Fibroblast of lung (primary cell): ENCODE measurements around the gene PSMB11. TPM values are rescaled to one million over a fixed set of nuclear protein-coding genes. Genes with fewer than 3 reads are reported as not detected.

Source experiments
- DNase-seq, 2 donors: peaks; one replicate each; pipeline versions ENCODE4 v3.0.0 to v3.0.0-alpha.2; 2010; ENCODE audit warnings: low read depth in 2 of 2
- H2AFZ ChIP-seq: 2 replicates; pipeline ENCODE4 v1.5.1; 2012; ENCODE audit warnings: low read length, control low read depth, inconsistent platforms
- H3K27ac ChIP-seq: 2 replicates; pipeline ENCODE4 v1.5.1; 2011; ENCODE audit warnings: low read length, control low read depth; ENCODE audit not compliant: insufficient read depth
- H3K27me3 ChIP-seq: 2 replicates; pipeline ENCODE4 v1.5.1; 2011; ENCODE audit warnings: mild to moderate bottlenecking, low read length; ENCODE audit not compliant: control insufficient read depth, insufficient read depth
- H3K36me3 ChIP-seq: 2 replicates; pipeline ENCODE4 v1.5.1; 2011; ENCODE audit warnings: low read length; ENCODE audit not compliant: control insufficient read depth, insufficient read depth
- H3K4me1 ChIP-seq: 2 replicates; pipeline ENCODE4 v1.5.1; 2011; ENCODE audit warnings: low read length; ENCODE audit not compliant: control insufficient read depth, insufficient read depth; ENCODE audit errors: extremely low read depth
- H3K4me2 ChIP-seq: 2 replicates; pipeline ENCODE4 v1.5.1; 2011; ENCODE audit warnings: low read length, control low read depth; ENCODE audit not compliant: insufficient read depth; ENCODE audit errors: extremely low read depth
- H3K4me3 ChIP-seq, 4 experiments: fragments of 200-600 bp in 1 of 4; sonication (generic) in 1 of 4; replicated peaks in 1 of 4; 2 replicates each; pipeline ENCODE4 v1.5.1; 2011 to 2016; ENCODE audit warnings: low read length in 4 of 4, low read depth in 3 of 4, mild to moderate bottlenecking in 3 of 4, control low read depth in 2 of 4, inconsistent platforms in 1 of 4, mixed read lengths in 1 of 4; ENCODE audit not compliant: insufficient read depth in 1 of 4; ENCODE audit errors: control extremely low read depth in 1 of 4
- H3K79me2 ChIP-seq: 2 replicates; pipeline ENCODE4 v1.5.1; 2012; ENCODE audit warnings: mild to moderate bottlenecking, low read length, inconsistent platforms; ENCODE audit not compliant: control insufficient read depth, insufficient read depth
- H3K9ac ChIP-seq: 2 replicates; pipeline ENCODE4 v1.5.1; 2011; ENCODE audit warnings: mild to moderate bottlenecking, low read length, control low read depth; ENCODE audit not compliant: insufficient read depth
- H3K9me3 ChIP-seq: 2 replicates; pipeline ENCODE4 v1.5.1; 2012; ENCODE audit warnings: low read depth, low read length; ENCODE audit not compliant: control insufficient read depth, insufficient read depth
- H4K20me1 ChIP-seq: 2 replicates; pipeline ENCODE4 v1.5.1; 2011; ENCODE audit warnings: low read length; ENCODE audit not compliant: control insufficient read depth, insufficient read depth; ENCODE audit errors: extremely low read depth
- EZH2 ChIP-seq: IDR thresholded peaks from 2 replicates; pipeline ENCODE4 v1.5.1; 2012; ENCODE audit warnings: low read length, control low read depth, mild to moderate bottlenecking; ENCODE audit errors: missing control alignments
- polyA plus RNA-seq, 2 donors: library from polyadenylated mRNA; depleted of rRNA in 1 of 2; stranded (reverse) in 1 of 2; unstranded in 1 of 2; fragments of >200 nt; gene quantifications; 2 replicates each; pipeline ENCODE4 v1.2.1, GENCODE V29; 2011 to 2012; ENCODE audit warnings: missing spikeins in 1 of 2
- total RNA-seq: library from RNA; depleted of rRNA; stranded (reverse); fragments of >200 nt; gene quantifications from 2 replicates; pipeline ENCODE4 v1.2.1, GENCODE V29; 2014
- TF ChIP-seq, protein P1 (sequence below), 2 donors: IDR thresholded peaks in 1 of 2; conservative IDR thresholded peaks in 1 of 2; 1 replicate in 1 of 2; 2 replicates in 1 of 2; pipeline ENCODE4 v1.5.1; 2011 to 2012; ENCODE audit warnings: low read length in 2 of 2, control low read depth in 1 of 2, inconsistent platforms in 1 of 2, low read depth in 1 of 2, mild to moderate bottlenecking in 1 of 2

The PSMB11 gene
- total and polyA plus RNA-seq, 2 donors (not counting 1 experiment from before 2014, with no cell fraction given): under 0.01 TPM; not detected in 1

DNA sequence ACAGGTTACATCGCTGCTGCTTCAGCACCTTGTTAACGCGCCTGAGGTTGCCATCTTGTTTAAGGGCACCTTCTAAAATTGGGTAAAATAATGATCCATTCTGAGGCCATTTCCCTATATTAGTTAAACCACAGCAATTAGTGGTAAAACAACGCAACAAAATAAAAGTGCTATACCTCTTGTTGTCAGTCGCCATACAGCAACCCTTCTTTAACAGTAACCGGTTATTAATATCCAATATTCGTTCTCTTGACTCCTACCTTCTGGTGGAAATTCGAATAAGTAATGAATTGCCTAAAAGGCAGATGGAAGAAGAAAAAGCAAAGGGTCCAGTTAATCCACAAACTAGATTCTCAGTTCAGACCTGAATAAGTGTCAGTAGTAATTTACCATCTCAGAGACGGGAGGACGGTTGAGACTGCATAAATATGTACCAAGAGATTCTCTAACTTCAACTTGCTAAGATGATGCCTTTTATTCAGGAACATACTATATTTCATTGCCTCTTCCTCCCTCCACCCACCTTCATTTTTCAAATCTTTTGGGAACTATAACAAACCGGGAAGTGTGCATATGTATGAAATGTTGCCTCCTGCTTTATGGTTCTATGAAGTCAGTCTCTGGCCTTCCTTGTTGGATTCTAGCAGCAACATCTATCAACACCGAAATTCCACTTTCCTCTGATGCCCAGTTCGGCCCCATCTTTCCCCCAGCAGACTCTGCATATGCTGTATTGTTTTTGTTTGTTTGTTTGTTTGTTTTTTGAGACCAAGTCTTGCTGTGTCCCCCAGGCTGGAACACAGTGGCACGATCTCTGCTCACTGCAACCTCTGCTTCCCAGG is 6.5 kb upstream of the PSMB11 start:
- H2AFZ ChIP-seq: peak overlapping the region; percentile 97
- H3K4me2 ChIP-seq: peak overlapping the region; percentile 91
- peaks cover 18% of the 10 kb centered on the region for H3K79me2 ChIP-seq
- H3K27me3 ChIP-seq: no peaks in the 10 kb centered on the region
- H3K9me3 ChIP-seq: no peaks in the 10 kb centered on the region
- no peaks in the 10 kb centered on the region for H4K20me1 ChIP-seq
- no peak overlapping the region for H3K9ac ChIP-seq
- peak overlapping the region; percentile 78 to 99 (median 96) for H3K4me3 ChIP-seq
- TF ChIP-seq, protein P1, sequence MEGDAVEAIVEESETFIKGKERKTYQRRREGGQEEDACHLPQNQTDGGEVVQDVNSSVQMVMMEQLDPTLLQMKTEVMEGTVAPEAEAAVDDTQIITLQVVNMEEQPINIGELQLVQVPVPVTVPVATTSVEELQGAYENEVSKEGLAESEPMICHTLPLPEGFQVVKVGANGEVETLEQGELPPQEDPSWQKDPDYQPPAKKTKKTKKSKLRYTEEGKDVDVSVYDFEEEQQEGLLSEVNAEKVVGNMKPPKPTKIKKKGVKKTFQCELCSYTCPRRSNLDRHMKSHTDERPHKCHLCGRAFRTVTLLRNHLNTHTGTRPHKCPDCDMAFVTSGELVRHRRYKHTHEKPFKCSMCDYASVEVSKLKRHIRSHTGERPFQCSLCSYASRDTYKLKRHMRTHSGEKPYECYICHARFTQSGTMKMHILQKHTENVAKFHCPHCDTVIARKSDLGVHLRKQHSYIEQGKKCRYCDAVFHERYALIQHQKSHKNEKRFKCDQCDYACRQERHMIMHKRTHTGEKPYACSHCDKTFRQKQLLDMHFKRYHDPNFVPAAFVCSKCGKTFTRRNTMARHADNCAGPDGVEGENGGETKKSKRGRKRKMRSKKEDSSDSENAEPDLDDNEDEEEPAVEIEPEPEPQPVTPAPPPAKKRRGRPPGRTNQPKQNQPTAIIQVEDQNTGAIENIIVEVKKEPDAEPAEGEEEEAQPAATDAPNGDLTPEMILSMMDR (conservative IDR thresholded peaks at IDR 0.05 in 1 of 2, IDR thresholded peaks at IDR 0.05 in 1 of 2; ENCODE audit: low read depth in 1 of 2, low read length in 2 of 2): no peak
- no peak for TF ChIP-seq EZH2
- peak overlapping the region; percentile 97 for H3K27ac ChIP-seq
- no peak for DNase-seq
- H3K36me3 ChIP-seq: peaks cover 10% of the 10 kb centered on the region
- H3K4me1 ChIP-seq: peaks cover 3% of the 10 kb centered on the region

DNA sequence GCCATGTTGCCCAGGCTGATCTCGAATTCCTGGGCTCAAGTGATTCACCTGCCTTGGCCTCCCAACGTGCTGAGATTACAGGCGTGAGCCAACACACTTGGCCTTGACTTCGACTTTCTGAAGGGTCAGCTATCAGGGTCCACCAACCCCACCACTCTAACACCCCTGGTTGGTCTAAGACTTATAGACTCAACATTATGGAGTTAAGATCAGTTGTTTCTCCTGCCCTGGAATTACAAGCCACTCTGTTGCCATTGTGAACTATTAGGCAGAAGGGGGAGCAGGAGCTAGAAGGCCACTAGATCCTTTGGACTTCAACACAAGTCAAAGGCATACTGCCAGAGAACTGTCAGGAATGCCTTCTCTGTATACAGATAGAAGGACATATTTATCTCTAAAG is 1.9 kb upstream of the PSMB11 start:
- Histone ChIP-seq H3K27me3 (no peaks in the 10 kb centered on the region), H3K4me1 (no peaks in the 10 kb centered on the region), H2AFZ (no peak overlapping the region), H3K27ac (no peak overlapping the region), H3K4me2 (no peak overlapping the region), H4K20me1 (no peaks in the 10 kb centered on the region), H3K4me3 (no peak overlapping the region), H3K79me2 (no peaks in the 10 kb centered on the region), H3K36me3 (no peaks in the 10 kb centered on the region), H3K9me3 (no peaks in the 10 kb centered on the region), H3K9ac (no peak overlapping the region)
- DNase-seq: no peak
- no peak for TF ChIP-seq EZH2
- TF ChIP-seq, protein P1 (conservative IDR thresholded peaks at IDR 0.05 in 1 of 2, IDR thresholded peaks at IDR 0.05 in 1 of 2; ENCODE audit: low read depth in 1 of 2, low read length in 2 of 2): no peak

DNA sequence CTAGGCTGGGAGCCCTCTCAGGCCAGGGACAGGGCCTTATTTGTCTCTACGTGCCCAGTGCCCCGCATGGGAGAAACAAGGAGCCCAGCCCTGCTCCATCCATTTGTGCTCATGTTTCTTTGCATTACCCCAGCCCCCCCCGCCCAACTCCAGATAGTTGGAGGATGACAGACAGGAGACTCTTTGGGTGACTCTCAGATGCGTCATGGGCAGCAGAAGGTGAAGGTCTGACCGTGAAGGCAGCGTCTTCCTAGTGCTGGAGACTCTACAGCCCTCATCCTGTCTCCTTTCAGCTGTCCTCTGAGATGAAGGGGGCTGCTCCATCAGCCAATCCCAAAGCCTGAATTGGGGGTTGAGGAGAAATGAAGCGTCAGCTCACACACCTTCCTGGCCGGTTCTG is 283 bp upstream of the PSMB11 start:
- no peak overlapping the region for H3K27ac ChIP-seq
- H2AFZ ChIP-seq: no peak overlapping the region
- no peak for DNase-seq
- no peaks in the 10 kb centered on the region for H3K36me3 ChIP-seq
- H3K9me3 ChIP-seq: no peaks in the 10 kb centered on the region
- H3K27me3 ChIP-seq: no peaks in the 10 kb centered on the region
- H3K79me2 ChIP-seq: no peaks in the 10 kb centered on the region
- no peaks in the 10 kb centered on the region for H3K4me1 ChIP-seq
- H3K9ac ChIP-seq: no peak overlapping the region
- no peak overlapping the region for H3K4me2 ChIP-seq
- TF ChIP-seq, protein P1 (conservative IDR thresholded peaks at IDR 0.05 in 1 of 2, IDR thresholded peaks at IDR 0.05 in 1 of 2; ENCODE audit: low read depth in 1 of 2, low read length in 2 of 2): no peak
- no peaks in the 10 kb centered on the region for H4K20me1 ChIP-seq
- H3K4me3 ChIP-seq: no peak overlapping the region
